OCI-LY1 (cell line): ENCODE measurements around the gene GSE1.

ENCODE experiments used
- H2AFZ ChIP-seq: fragments of 200-600 bp; sonication (generic), shearing (Covaris generic); 2 replicates; pipeline ENCODE4 v1.6.0; 2014; ENCODE audit warnings: antibody characterized with exemption, mild to moderate bottlenecking, low read length
- H3F3A ChIP-seq: fragments of 200-600 bp; sonication (generic), shearing (Covaris generic); 2 replicates; pipeline ENCODE4 v1.6.0; 2014; ENCODE audit warnings: mild to moderate bottlenecking, antibody characterized with exemption, low read length, moderate library complexity; ENCODE audit not compliant: insufficient read depth
- H3K27ac ChIP-seq: fragments of 200-600 bp; sonication (generic); 2 replicates; pipeline ENCODE4 v1.5.1; 2014; ENCODE audit warnings: low read length, mixed run types, mild to moderate bottlenecking, low read depth; ENCODE audit not compliant: poor library complexity, severe bottlenecking
- H3K27me3 ChIP-seq: fragments of 200-600 bp; sonication (generic); 2 replicates; pipeline ENCODE4 v1.6.0; 2014; ENCODE audit warnings: antibody characterized with exemption, mild to moderate bottlenecking, low read length, moderate library complexity; ENCODE audit not compliant: insufficient read depth
- H3K36me3 ChIP-seq: fragments of 200-600 bp; sonication (generic); 2 replicates; pipeline ENCODE4 v1.6.1; 2014; ENCODE audit warnings: mild to moderate bottlenecking, antibody characterized with exemption, low read length, moderate library complexity, mixed read lengths; ENCODE audit not compliant: insufficient read depth
- H3K4me1 ChIP-seq: fragments of 200-600 bp; sonication (generic); 2 replicates; pipeline ENCODE4 v1.5.1; 2014; ENCODE audit warnings: mild to moderate bottlenecking, low read length, moderate library complexity; ENCODE audit not compliant: insufficient read depth, severe bottlenecking
- H3K4me2 ChIP-seq: fragments of 200-600 bp; sonication (generic), shearing (Covaris generic); 2 replicates; pipeline ENCODE4 v1.6.1; 2014; ENCODE audit warnings: low read length
- H3K4me3 ChIP-seq: fragments of 200-600 bp; sonication (generic); 2 replicates; pipeline ENCODE4 v1.5.1; 2014; ENCODE audit warnings: low read length, low read depth, mild to moderate bottlenecking, mixed read lengths; ENCODE audit not compliant: poor library complexity, severe bottlenecking
- H3K79me2 ChIP-seq: fragments of 200-600 bp; shearing (Covaris generic); 2 replicates; pipeline ENCODE4 v1.6.1; 2016; ENCODE audit warnings: mixed run types, low read length, mixed read lengths; ENCODE audit not compliant: insufficient read depth
- H3K9ac ChIP-seq: fragments of 200-600 bp; sonication (generic), shearing (Covaris generic); 2 replicates; pipeline ENCODE4 v1.6.1; 2014; ENCODE audit warnings: mild to moderate bottlenecking, low read length, mixed read lengths
- H3K9me2 ChIP-seq: fragments of 200-600 bp; sonication (generic), shearing (Covaris generic); 2 replicates; pipeline ENCODE4 v1.6.1; 2014; ENCODE audit warnings: low read depth, mild to moderate bottlenecking, low read length, mixed read lengths
- H3K9me3 ChIP-seq: fragments of 200-600 bp; shearing (Covaris generic); 2 replicates; pipeline ENCODE4 v1.6.1; 2014; ENCODE audit warnings: low read length, mixed read lengths
- H4K20me1 ChIP-seq: fragments of 200-600 bp; sonication (generic), shearing (Covaris generic); 2 replicates; pipeline ENCODE4 v1.6.0; 2016; ENCODE audit warnings: mild to moderate bottlenecking, low read length; ENCODE audit not compliant: insufficient read depth
- CTCF ChIP-seq: fragments of 200-600 bp; sonication (generic), shearing (Covaris generic); IDR thresholded peaks from 2 replicates; pipeline ENCODE4 v1.5.1; 2017; ENCODE audit warnings: mild to moderate bottlenecking, antibody characterized with exemption, low read length, moderate library complexity, mixed read lengths
- EZH2 ChIP-seq: fragments of 200-600 bp; sonication (generic), shearing (Covaris generic); IDR thresholded peaks from 2 replicates; pipeline ENCODE4 v1.8.0; 2017; ENCODE audit warnings: borderline replicate concordance, mixed run types, mild to moderate bottlenecking, antibody characterized with exemption, low read length, moderate library complexity, mixed read lengths

The GSE1 gene

DNA sequence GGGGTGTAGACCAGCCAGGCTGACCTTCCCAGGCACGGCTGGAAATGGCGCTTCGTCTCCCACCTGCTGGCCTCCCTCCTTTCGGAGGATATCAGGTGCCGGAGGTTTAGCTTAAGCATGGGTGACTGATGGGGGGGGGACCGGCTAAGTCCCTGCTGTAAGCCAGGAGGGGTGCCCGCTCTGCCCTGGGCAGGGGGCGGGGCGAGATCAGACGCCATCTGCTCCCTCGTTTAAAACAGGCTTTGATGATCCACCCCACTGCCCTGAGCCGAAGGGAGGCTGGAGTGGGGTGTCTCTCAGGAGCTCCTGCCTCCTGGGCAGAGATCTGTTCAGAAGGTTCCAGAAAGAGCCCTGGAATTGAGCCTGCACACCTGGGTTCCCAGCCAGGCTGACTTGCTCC, 111.8 kb downstream of the GSE1 start:
- no peaks in the 10 kb centered on the region for H3K9me3 ChIP-seq
- H3K36me3 ChIP-seq: no peaks in the 10 kb centered on the region
- H3K4me2 ChIP-seq: no peak overlapping the region
- no peaks in the 10 kb centered on the region for H3F3A ChIP-seq
- no peak overlapping the region for H3K4me3 ChIP-seq
- no peak overlapping the region for H2AFZ ChIP-seq
- H3K4me1 ChIP-seq: no peaks in the 10 kb centered on the region
- H3K79me2 ChIP-seq: no peaks in the 10 kb centered on the region
- H3K9ac ChIP-seq: no peak overlapping the region
- no peaks in the 10 kb centered on the region for H4K20me1 ChIP-seq
- H3K9me2 ChIP-seq: no peaks in the 10 kb centered on the region
- no peak overlapping the region for H3K27ac ChIP-seq
- H3K27me3 ChIP-seq: no peaks in the 10 kb centered on the region; the same call in 1 of the 2 replicates
- TF ChIP-seq EZH2: no peak
- no peak for TF ChIP-seq CTCF
